ENCODE results near the gene NCOA5. TPM values are rescaled to one million over a fixed set of nuclear protein-coding genes. Genes with fewer than 3 reads are reported as not detected.

NCOA5 gene
- total RNA-seq, 1 experiment from 2014 or later: 16.5 TPM

DNA sequence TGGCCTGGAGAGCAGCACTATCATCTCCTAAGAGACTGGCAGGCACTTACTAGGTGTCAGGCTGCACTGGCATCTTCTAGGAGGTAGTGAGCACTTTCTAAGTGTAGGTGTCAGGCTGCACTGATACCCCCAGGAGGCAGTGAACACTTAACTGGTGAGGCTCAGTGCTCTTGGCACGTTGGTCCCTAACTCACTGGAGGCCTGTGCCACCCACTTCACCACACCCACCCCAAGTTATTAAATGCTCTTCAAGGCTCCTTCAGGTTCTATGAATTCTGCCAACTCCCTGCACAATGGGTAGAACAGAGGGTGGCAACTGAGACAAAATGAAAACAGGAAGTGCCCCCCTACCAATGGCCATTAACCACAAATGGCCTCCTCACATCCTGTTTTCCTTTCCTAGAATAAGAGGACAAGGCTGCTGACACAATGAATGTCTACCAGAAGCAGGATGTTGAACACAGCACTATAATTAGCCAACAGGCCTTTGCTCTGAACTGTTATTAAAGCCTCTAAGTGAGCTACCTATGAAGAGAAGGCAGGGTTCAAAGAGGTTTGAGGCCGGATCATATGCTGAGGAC lies 29.4 kb downstream of the NCOA5 start (continued):
- TF ChIP-seq ATF3 (CRISPR knock-in tag; conservative IDR thresholded peaks at IDR 0.05): no peak
- TF ChIP-seq, protein P1, sequence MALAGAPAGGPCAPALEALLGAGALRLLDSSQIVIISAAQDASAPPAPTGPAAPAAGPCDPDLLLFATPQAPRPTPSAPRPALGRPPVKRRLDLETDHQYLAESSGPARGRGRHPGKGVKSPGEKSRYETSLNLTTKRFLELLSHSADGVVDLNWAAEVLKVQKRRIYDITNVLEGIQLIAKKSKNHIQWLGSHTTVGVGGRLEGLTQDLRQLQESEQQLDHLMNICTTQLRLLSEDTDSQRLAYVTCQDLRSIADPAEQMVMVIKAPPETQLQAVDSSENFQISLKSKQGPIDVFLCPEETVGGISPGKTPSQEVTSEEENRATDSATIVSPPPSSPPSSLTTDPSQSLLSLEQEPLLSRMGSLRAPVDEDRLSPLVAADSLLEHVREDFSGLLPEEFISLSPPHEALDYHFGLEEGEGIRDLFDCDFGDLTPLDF (CRISPR knock-in tag; IDR thresholded peaks at IDR 0.05): no peak
- TF ChIP-seq, protein P2, sequence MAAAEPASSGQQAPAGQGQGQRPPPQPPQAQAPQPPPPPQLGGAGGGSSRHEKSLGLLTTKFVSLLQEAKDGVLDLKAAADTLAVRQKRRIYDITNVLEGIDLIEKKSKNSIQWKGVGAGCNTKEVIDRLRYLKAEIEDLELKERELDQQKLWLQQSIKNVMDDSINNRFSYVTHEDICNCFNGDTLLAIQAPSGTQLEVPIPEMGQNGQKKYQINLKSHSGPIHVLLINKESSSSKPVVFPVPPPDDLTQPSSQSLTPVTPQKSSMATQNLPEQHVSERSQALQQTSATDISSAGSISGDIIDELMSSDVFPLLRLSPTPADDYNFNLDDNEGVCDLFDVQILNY (CRISPR knock-in tag; IDR thresholded peaks at IDR 0.05): no peak
- TF ChIP-seq OVOL2 (CRISPR knock-in tag; IDR thresholded peaks at IDR 0.05; ENCODE audit: borderline replicate concordance): no peak
- TF ChIP-seq RORB (CRISPR knock-in tag; IDR thresholded peaks at IDR 0.05): no peak
- TF ChIP-seq ZNF671 (CRISPR knock-in tag; IDR thresholded peaks at IDR 0.05): no peak

GRCh38 chr20:46058599-46059281 lies 31.0 kb downstream of the NCOA5 start:
- Mint-ChIP-seq H3K9me3 (no peaks in the 10 kb centered on the region), H3K4me1 (peaks cover 30% of the 10 kb centered on the region), H3K36me3 (peaks cover 28% of the 10 kb centered on the region), H3K27me3 (ENCODE audit: low read depth) (peaks cover 61% of the 10 kb centered on the region), H3K4me3 (peak overlapping the region; percentile 71), H3K27ac (no peak overlapping the region)
- DNase-seq (ENCODE audit: low spot score): peak; percentile 65
- ATAC-seq: peak; percentile 75
- POLR2A ChIA-PET: interaction anchor here (0.6 to 1.0 kb wide), 5 partner anchors 29 to 348 kb away, joined by 3 to 4 read pairs (median 3); partner anchors contain the start of genes ELMO2 and SLC12A5
- CTCF ChIA-PET: interaction anchor here (0.6 to 4.7 kb wide), 41 partner anchors 9 to 765 kb away, joined by 3 to 108 read pairs (median 5); partner anchors contain the start of gene SLC12A5
- TF ChIP-seq MAX (CRISPR knock-in tag; IDR thresholded peaks at IDR 0.05) (peak; percentile 17; the same call in 1 of the 2 replicates), STAT6 (CRISPR knock-in tag; conservative IDR thresholded peaks at IDR 0.05; ENCODE audit: low read depth) (no peak), ATF1 (CRISPR knock-in tag; IDR thresholded peaks at IDR 0.05) (0 out of 2 replicates have a peak, but pooled peaks have one; percentile 13), IRF1 (CRISPR knock-in tag; IDR thresholded peaks at IDR 0.05) (no peak), ELF4 (CRISPR knock-in tag; IDR thresholded peaks at IDR 0.05; ENCODE audit: low read depth) (no peak), RELA (CRISPR knock-in tag; IDR thresholded peaks at IDR 0.05; ENCODE audit: borderline replicate concordance) (no peak), GTF2I (CRISPR knock-in tag; conservative IDR thresholded peaks at IDR 0.05) (no peak), FOXP1 (CRISPR knock-in tag; IDR thresholded peaks at IDR 0.05; ENCODE audit: borderline replicate concordance) (0 out of 2 replicates have a peak, but pooled peaks have one; percentile 55), AFF4 (CRISPR knock-in tag; IDR thresholded peaks at IDR 0.05; ENCODE audit: borderline replicate concordance) (no peak), CREB1 (CRISPR knock-in tag; IDR thresholded peaks at IDR 0.05) (no peak), ESRRA (CRISPR knock-in tag; IDR thresholded peaks at IDR 0.05; ENCODE audit: borderline replicate concordance) (no peak), FOXP4 (CRISPR knock-in tag; IDR thresholded peaks at IDR 0.05) (no peak)
- TF ChIP-seq, protein P3, sequence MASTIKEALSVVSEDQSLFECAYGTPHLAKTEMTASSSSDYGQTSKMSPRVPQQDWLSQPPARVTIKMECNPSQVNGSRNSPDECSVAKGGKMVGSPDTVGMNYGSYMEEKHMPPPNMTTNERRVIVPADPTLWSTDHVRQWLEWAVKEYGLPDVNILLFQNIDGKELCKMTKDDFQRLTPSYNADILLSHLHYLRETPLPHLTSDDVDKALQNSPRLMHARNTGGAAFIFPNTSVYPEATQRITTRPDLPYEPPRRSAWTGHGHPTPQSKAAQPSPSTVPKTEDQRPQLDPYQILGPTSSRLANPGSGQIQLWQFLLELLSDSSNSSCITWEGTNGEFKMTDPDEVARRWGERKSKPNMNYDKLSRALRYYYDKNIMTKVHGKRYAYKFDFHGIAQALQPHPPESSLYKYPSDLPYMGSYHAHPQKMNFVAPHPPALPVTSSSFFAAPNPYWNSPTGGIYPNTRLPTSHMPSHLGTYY (CRISPR knock-in tag; IDR thresholded peaks at IDR 0.05): no peak
- TF ChIP-seq, protein P4, sequence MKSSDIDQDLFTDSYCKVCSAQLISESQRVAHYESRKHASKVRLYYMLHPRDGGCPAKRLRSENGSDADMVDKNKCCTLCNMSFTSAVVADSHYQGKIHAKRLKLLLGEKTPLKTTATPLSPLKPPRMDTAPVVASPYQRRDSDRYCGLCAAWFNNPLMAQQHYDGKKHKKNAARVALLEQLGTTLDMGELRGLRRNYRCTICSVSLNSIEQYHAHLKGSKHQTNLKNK (CRISPR knock-in tag; IDR thresholded peaks at IDR 0.05): no peak
